SIG-M5 treated with dmso at 0.1 percent for 504 hours (cell line): ENCODE data around the gene SLIRP.
A peak's percentile ranks its signal among the peaks of the same experiment; 100 is the strongest.
"Not testable (repeated sequence)": the region's sequence is repeated elsewhere in the genome, so short reads cannot be mapped to it uniquely, and the experiment has no call there.

Source experiments
- DNase-seq: peaks from one replicate; lab custom pipeline; 2025; ENCODE audit not compliant: unreplicated experiment; lab: John Stamatoyannopoulos, UW

The SLIRP gene

DNA sequence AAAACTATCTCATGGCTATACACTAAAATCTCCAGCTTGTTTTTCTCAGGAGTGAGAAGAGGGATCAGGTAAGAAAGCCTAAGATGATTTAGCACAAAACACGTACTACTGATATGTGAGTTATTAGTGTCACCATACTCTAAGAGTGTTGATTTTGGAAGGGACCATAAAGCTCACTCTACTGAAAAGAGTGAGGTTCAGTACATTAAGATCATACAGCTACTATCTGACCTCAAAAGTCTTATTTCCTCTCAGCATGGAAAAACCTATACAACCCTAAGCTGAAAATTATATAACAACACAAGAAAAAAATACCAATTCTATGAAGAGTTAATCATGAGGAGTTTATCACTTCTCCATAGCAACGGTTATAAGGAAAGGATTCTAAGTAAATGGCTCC, 33.5 kb downstream of the SLIRP start:
- no peak for DNase-seq

DNA sequence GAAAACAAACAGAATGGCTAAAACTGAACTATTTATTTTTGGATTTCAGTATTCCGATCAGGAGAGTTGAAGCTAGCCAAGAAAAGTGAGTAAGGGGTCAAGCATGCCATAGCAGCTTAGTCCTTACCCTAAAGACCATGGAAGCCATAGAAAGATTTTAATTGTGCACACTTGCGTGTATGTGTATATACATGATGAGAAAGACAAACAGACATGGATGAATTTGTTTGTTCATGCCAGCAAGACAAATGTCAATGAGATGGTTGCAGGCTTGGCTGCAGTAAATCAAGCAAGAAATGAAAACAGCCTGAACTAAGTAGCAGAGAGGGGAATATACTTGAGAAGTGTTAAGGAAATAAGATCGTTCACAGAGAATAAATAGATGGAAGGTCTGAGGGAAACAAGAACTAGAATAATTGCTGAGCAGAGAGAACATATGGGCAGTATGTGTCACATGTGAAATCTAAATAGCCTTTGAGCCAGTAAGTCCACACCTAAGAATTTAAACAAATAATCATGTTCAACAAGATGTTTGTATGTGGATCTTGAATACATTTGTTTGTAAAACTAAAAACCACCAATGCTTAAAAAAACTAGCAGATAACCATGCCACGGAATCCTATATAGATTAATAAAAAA, 38.3 kb downstream of the SLIRP start:
- no peak for DNase-seq

DNA sequence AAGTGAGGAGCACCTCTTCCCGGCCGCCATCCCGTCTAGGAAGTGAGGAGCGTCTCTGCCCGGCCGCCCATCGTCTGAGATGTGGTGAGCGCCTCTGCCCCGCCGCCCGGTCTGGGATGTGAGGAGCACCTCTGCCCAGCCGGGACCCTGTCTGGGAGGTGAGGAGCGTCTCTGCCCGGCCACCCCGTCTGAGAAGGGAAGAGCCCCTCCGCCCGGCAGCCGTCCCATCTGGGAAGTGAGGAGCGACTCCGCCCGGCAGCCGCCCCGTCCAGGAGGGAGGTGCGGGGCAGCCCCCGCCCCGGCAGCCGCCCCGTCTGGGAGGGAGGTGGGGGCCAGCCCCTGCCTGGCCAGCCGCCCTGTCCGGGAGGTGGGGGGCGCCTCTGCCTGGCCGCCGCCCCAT, 39.5 kb downstream of the SLIRP start:
- not testable (repeated sequence) for DNase-seq

DNA sequence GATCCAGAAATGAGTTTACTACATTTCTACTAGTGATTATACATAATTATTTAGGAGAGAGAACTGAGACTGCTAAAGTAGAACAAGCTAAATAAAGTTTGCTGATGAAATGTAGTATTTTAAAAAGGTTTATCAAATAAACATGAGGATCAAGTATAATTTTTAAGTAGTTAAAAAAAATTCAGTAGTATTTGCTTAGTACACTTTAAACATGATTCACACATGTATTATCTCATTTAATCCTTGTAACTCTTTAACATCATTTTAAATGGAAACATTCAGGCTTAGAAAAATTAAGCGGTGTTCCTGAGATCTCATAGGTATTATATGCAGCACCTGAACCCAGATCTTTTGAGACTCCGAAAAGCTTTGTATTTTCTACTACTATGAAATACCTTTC, 44.4 kb downstream of the SLIRP start:
- no peak for DNase-seq

DNA sequence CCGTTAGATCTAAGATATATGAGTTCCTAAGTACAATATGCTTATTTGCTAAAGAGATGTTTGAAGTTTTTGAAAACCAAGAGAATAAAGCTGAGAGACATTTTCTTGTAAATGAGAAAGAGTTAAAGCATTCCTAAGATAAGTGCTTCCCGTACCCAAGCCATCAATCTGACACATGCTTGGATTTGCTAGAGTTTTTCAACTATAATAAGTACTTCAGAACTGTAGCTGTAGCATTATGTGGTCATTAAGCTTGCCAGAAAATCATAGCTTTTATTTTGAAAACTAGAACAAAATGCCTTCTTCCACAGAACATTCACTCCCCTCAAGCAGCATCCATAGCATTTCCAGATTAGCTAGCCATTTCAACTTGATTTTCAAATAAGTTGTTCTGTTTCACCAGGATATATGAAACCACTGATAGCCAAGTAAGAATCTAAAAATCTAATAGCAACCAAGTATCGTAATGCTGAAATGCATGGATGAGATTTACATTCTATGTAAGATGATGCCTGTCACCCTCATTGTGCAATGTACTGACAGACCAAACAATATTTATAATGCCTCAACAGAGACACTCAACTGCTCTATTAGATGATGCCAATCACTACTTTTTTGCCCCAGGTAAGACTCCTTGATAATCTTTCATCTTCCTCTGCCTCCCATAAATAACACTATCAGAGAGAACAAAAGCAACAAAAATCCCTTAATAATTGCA, 45.1 kb downstream of the SLIRP start:
- DNase-seq: no peak

DNA sequence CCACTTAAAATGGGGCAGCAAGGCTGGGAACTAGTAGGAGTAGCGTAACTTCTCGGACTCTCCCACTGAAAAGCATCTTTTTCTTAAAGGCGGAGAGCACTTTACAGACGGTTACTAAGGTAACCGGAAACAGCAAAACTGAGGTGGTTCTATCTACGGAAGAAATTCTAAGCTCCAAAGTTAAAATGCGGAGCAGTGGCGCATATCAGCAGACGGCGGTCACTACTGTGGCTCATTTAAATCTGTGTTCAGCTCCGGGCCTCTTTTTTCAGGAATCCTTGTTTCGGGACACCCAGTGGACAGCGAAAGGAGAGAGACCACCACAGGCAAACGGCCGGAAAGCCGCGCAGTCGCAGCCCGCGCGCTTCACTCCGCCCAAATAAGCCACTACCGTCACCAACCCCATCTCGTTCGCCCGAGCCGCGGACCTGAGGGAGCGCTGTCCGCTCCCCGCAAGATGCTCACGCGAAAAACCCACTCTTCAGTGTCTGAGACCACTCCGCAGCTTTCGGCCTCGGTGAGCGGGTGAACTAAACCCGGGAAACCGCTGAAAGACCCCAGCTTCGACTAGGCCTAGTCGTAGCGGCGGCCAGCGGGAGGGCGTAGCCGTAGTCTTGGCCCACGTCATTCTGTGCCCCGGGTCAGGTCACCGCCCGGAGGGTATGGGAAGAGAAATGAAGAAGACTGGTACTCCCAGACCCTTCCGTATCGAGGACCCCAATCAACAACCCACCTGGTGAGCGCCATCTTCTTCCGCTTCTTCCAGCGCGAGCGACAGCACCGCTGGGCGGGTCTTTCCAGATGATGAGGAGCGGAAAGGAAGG, 52.7 kb downstream of the SLIRP start, which contains the start of gene SNW1:
SNW1 (minus strand) TSS at position 776 of the 824 bp plus-strand sequence; CDS start at position 747, 29 bp downstream.
- DNase-seq: peak; percentile 48

DNA sequence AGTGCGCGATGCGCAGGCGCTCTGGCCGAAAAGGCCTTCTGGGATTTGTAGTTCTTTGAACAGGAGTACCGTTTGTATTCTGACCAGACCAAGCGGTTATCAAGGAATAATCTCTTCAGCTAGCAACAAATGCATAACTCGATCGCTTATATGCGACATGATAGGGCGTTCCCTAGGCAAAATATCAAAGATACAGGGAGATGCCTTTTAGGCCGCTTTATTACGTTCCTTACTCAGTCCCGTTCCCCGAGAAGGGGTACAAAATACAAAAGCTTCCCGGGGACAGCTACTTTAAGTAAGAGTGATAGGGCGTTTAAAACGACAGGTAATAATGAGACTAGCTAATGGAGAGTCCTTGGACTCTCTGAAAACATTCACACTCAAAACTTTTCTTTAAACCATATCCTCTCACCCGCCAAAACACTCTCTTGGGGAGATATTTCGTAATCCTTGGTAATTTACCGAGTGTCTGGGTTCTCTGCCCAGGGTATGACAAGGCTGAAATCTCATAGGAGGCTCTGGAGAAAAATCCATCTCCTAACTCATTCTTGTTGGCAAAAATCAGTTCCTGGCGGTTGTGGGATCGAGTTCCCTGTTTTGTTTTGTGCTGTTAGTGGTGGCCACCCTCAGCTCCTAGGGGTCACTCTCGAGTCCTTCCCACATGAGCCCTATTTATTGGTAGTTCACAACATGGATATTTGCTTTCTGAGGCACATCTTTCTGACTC, 53.5 kb downstream of the SLIRP start:
- peak; percentile 97 for DNase-seq

DNA sequence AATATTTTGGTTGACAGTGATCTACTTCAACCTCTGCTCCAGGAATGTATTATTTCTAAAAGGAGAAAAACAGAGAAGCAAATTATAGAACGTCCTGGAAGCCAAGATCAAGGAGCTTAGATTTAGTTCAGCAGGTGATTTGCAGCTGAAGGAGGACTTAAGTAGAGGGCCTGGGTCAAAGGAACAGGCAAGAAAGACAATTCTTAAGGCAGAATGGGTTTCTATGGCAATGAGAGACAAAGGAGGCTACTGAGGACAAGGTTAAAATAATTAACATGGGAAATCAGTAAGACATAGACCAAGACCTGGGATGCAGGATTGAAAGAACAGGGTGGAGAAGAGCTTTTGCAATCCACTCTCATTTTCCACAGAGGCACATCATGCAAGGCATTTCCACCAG, 55.4 kb downstream of the SLIRP start:
- no peak for DNase-seq

DNA sequence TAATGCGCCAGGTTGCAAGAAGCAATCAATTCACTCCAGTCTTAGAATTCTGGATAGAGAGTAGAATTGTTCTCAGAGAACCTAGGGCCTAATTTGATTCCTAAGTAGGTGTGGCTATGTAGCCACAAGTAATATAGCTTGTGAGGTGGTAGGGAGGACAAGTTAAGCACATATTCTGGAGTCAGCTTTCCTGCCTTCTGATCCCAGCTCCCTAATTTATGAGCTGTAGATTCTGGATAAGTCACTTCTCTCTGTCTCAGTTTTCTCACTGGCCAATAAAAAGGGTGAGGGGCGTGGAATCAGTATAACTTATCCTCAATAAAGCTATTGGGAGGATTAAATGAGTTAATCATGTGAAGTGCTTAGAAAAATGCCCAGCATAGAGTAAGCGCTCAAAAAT, 56.1 kb downstream of the SLIRP start:
- DNase-seq: no peak
